DMS 273 (cell line): ENCODE results near the gene ROBO4.

Experiments used
- DNase-seq: peaks from one replicate; lab custom pipeline; 2025; ENCODE audit not compliant: unreplicated experiment; lab: John Stamatoyannopoulos, UW

The ROBO4 gene

DNA sequence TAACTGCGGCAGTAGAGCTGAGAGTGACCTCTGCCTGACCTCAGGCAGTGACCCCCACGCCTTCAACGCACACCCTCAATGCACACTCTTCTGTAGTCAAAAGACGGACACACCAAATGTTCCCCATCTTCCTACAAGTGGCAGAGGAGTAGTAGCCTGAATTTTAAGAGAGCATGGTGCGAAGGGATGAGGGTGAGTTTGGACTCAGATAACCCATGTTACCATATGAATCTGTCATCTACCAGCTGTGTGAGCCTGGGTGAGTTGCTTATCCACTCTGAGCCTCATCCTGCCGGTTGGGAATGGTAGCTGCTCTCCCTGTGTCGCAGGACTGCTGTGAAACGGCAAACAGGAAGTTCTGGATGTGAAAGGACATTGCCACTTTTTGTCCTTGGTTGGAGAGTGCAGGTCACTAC is 53.0 kb downstream of the ROBO4 start:
- DNase-seq: no peak

DNA sequence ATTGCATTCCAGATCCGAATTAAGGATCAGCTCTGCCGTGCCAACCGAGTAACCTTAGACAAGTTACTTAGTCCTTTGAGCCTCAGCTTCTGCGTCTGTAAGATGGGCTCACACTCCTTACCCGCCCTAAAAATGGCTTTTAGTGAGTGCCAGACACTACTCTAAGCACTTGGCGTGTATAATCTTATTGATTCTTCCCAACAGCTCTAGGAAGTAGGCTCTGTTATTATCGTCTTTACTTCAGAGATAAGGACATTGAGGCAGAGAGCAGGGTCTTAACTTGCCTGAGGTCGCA is 54.1 kb downstream of the ROBO4 start:
- peak; percentile 41 for DNase-seq

DNA sequence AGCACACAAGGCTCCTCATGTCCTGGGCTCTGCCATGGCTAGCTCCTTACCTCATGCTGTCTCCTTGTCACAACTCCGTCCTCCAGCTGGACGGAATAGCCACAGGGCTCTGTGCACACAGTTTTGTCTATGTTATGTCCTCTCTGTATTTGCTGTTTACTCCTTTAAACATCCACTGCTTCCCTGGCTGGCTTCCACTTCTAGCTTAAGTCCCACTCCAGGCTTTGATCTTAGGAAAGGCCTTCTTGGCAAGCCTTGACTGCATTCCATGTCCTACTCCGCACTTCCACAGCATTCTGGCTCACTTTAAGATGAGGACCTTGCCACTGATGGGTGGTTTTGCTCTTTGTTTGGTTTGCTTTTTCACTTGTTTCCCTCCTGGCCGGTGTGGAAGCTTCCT is 55.4 kb downstream of the ROBO4 start:
- peak; percentile 34 for DNase-seq

DNA sequence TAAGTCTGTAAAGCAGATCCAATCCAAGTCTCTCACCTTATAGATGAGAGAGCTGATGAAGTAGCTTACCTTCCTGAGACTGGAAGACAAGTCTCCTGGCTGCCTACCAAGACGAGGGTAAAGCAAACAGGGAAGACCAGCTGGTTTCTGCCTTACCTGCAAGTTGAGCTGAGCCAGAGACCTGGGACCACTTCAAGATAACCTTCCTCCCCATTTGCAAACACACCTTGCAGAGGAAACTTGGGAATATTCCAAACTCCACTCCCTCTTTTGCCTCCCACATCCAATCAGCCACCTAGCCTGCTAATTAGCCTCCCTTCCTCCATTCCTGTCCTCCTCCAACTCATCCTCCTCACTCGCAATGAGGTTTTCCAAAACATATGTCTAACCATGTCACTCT is 55.8 kb downstream of the ROBO4 start:
- DNase-seq: peak; percentile 6

DNA sequence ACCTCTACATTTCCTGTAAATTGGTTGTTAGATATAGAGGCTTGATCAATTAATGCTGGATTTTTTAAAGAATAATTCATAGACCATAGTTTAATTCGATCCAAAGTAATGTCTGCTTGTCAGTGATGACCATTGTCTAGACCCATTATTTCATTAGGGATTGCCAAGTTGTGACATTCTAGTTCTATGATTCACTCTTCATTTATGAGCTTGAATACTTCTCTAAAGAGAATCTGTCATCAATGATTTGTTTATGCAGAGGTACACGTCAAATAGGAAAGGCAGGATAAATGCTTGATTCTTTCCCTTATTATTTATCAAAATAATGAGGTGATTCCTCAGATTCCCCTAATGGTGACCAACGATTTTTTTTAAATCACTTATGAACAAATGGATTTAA is 56.5 kb downstream of the ROBO4 start:
- DNase-seq: no peak

DNA sequence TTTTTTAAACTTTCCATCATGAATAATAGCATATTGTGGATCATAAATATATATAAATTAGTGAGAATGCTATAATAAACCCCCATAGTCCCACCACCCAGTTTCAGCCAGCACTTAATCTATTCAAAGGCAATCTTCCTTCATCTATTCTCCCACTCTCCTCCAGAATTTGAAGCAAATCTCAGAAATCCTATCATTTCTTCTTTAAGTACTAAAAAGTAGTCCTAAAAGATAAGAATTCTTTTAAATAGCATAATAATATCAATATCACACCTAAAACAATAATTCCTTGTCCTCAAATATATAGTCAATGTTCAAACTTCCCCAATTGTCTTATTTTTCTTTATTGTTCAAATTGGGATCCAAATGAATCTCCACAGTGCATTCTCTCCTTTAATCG is 57.0 kb downstream of the ROBO4 start:
- DNase-seq: no peak

DNA sequence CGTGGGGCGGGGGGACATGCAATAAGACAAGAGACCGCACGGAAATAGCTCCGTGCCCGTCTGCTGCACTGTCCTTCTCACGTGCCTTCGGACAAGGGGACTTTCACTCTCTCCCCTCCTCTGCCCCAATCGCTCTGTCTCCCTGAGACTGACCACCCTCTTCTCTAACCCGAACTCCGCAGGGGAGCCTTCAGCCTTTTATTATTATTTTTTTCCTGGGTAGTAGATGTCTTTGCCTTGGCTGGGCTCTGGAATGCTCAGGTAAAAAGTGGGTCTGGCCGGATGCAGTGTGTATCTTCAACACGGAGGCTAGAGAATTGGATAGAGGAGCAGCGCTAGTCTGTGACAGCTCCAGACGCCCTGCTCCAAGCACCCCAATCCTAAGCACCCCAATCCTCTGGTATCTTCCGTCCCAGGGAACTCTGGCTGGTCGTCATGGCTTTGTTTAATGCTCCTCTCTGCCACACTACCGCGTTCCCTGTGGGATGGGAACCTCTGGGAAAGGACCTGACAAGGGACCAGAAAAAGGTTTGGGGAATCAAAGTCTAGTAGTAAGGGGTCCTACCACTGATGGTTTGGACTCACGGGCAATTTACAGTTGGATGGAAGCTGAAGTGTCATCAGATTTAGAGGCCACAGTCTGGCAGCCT is 57.6 kb downstream of the ROBO4 start:
- no peak for DNase-seq

DNA sequence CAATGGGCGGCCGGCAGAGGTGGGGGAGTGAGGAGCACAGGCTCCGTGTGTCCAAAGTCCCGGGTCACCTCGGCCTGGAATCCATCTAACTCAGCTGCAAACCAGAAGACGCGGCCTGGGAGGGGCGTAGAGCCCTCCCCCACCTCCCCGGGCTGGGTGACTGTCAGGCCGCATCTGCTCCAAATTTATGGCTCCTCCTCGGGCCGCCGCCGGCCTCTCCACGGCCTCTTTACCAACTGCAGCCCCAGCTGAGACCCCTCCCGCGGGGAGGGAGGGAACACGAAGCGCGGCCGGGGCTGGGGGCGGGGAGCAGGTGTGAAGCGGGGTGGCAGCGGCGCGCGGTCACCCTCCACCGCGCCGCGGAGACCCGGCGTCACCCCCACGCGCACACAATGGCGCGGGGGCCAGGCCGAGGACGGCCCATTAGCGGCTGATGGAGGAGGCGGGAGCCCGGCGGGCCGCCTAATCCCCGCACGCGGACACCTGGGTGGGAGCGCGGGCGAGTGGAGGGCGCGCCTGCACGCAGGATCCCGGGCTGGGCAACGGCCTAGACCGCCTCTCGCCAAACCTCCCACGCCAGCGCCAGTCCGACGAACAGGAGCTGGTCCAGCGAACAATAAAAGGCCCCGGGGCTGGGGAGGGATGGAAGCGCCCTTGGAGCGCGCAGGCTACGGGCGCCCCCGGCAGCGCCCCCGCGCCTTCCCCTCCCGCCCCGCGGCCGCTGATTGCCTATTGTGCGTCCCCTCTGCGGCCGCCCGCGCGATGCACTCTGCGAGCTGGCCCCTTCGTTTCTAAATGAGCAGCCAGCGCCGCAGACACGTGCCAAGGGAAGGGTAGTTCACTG is 58.3 kb downstream of the ROBO4 start:
- peak; percentile 45 for DNase-seq

DNA sequence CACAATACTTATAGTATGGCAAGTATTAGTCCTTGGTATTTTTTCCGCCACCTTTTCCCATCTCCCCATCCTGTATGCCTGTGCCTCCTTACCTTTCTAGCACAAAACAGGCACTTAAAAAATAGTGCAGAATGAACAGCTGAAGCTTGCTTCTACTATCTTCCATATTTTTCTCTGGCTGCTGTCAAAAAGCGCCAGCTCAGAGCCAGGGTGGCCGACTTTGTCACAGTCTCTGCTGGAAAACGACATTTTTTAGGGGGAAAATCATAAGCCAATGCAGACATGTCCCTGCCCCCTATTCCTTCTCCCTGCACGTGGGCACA is 58.9 kb downstream of the ROBO4 start:
- DNase-seq: no peak

DNA sequence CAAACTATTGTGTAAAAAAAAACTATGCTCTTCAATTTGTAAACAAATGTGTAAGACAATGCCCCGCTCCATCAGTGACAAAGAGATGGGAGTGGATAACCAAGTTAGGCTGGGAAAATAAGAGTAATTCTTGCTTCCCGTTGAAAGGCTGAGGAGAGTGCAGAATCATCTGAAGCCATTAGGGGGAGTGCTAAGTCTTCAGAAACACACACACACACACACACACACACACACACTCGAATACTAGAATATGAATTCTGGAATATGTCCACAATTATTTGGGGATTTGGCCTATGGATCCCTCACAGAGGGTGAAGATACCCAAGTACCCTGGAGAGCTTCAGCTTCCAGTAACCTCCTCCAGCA is 60.2 kb downstream of the ROBO4 start:
- peak; percentile 86 for DNase-seq

DNA sequence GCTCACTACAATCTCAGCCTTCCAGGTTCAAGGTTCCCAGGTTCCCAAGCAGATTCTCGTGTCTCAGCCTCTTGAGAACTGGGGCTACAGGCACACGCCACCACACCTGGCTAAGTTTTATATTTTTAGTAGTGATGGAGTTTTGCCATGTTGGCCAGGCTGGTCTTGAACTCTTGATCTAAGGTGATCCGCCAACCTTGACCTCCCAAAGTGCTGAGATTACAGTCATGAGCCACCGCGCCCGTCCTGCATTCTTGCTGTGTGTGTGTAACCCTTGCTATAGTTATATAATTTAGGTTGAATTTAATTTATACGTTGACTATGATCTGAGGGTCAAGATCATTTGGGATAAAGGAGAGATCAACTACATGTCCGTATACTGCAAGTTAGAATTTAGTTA is 61.7 kb downstream of the ROBO4 start:
- DNase-seq: no peak

DNA sequence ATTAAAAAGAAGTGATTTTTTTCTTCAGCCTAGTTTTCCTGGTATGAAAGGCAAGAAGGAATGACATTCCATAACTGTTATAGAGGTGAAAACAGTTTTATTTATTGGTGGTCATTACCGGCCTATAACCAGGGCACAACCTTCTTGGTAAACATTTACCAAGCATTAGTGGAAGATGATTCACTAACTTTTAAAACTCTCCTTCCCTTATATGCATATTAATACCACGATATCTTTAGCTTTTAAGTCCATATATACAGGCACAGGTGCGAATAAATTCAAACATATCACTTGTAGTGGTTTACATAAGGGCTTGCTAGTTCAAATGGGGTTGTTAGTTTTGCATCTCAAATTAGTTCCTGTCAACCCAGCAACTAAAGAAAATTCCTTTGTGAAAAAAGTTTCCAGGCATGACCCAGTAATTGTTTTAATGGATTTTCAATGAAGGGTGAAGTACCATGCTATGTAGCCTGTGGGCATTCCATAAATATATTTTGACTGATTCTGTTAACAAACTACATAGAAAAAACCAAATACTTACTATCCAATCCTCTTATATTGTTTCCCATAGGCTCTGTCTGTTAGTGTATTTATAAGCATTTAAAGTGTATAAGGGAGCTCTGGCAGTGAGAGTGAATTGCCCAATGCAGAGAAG is 63.0 kb downstream of the ROBO4 start:
- no peak for DNase-seq
